Caco-2 (cell line): Measurements from ENCODE around the gene ZNF816. TPM values are rescaled to one million over a fixed set of nuclear protein-coding genes. Genes with fewer than 3 reads are reported as not detected.

Source experiments
- BruUV-seq: library from RNA; stranded (reverse); fragments of 400-500 nt; replicated peaks from 2 replicates; lab custom pipeline; 2021; lab: Mats Ljungman, UMichigan
- CTCF ChIA-PET: fragments of 300-600 bp; sonication (Branson Sonifier 250); formaldehyde crosslinking; loops from one replicate; lab custom pipeline; 2022; ENCODE audit warnings: antibody characterized with exemption; lab: Charles Lee
- POLR2A ChIA-PET: fragments of 300-600 bp; sonication (Branson Sonifier 250); formaldehyde crosslinking; loops from one replicate; lab custom pipeline; 2022; ENCODE audit warnings: antibody characterized with exemption; lab: Charles Lee
- DNase-seq, 2 experiments: peaks; one replicate each; pipeline versions ENCODE4 v3.0.0 to v3.0.0-alpha.2; 2020 to 2022
- H3K27me3 ChIP-seq: replicated peaks from 2 replicates; pipeline ENCODE4 v1.6.0; 2011; ENCODE audit warnings: low read length; ENCODE audit not compliant: control insufficient read depth, insufficient read depth
- H3K36me3 ChIP-seq: 2 replicates; pipeline ENCODE4 v1.5.1; 2011; ENCODE audit warnings: low read length; ENCODE audit not compliant: control insufficient read depth, insufficient read depth
- H3K4me1 ChIP-seq: fragments of 250-450 bp; sonication (Bioruptor Pico); 2 replicates; pipeline ENCODE4 v1.5.1; 2020; ENCODE audit warnings: mild to moderate bottlenecking
- H3K4me3 ChIP-seq: 2 replicates; pipeline ENCODE4 v1.5.1; 2011; ENCODE audit warnings: low read depth, mild to moderate bottlenecking, control low read depth, low read length
- H3K9me3 ChIP-seq: fragments of 250-450 bp; sonication (Bioruptor Pico); 2 replicates; pipeline ENCODE4 v1.5.1; 2020; ENCODE audit warnings: mild to moderate bottlenecking, moderate library complexity
- H3K27ac Mint-ChIP-seq: one replicate; pipeline ENCODE4 v1.8.0; 2022; ENCODE audit warnings: mixed read lengths; ENCODE audit not compliant: unreplicated experiment
- H3K27me3 Mint-ChIP-seq: one replicate; pipeline ENCODE4 v1.8.0; 2022; ENCODE audit warnings: mixed read lengths; ENCODE audit not compliant: insufficient read depth, unreplicated experiment
- H3K36me3 Mint-ChIP-seq: one replicate; pipeline ENCODE4 v1.8.0; 2022; ENCODE audit warnings: mild to moderate bottlenecking, mixed read lengths; ENCODE audit not compliant: insufficient read depth, unreplicated experiment
- H3K4me1 Mint-ChIP-seq: one replicate; pipeline ENCODE4 v1.8.0; 2022; ENCODE audit warnings: low read depth, mixed read lengths; ENCODE audit not compliant: unreplicated experiment
- H3K4me3 Mint-ChIP-seq: one replicate; pipeline ENCODE4 v1.8.0; 2022; ENCODE audit warnings: mild to moderate bottlenecking, moderate library complexity, mixed read lengths; ENCODE audit not compliant: unreplicated experiment
- H3K9me3 Mint-ChIP-seq: one replicate; pipeline ENCODE4 v1.8.0; 2022; ENCODE audit warnings: mixed read lengths; ENCODE audit not compliant: unreplicated experiment
- CTCF ChIP-seq, 2 experiments: fragments of 200-600 bp in 1 of 2; IDR thresholded peaks; 1 replicate in 1 of 2; 2 replicates in 1 of 2; pipeline versions ENCODE4 v1.5.1 to v1.8.0; 2011 to 2022; ENCODE audit warnings: antibody characterized with exemption in 1 of 2, control low read depth in 1 of 2, inconsistent platforms in 1 of 2, low read depth in 1 of 2, low read length in 1 of 2, mild to moderate bottlenecking in 1 of 2, moderate library complexity in 1 of 2; ENCODE audit not compliant: insufficient read depth in 1 of 2, severe bottlenecking in 1 of 2, unreplicated experiment in 1 of 2
- intact Hi-C: fragments of 100-400 bp; cut with micrococcal nuclease; formaldehyde crosslinking; loops from one replicate; pipeline ENCODE4 v1.10.0; 2022; ENCODE audit not compliant: unreplicated experiment
- total RNA-seq: library from RNA; stranded (reverse); gene quantifications from 2 replicates; pipeline ENCODE4 v1.2.3, GENCODE V29; 2022

ZNF816 gene
- total RNA-seq, 1 experiment from 2014 or later = 11.5 TPM

- H3K36me3 ChIP-seq = no peaks in the 10 kb centered on the region
- no peaks in the 10 kb centered on the region for H3K4me1 ChIP-seq
- H3K9me3 ChIP-seq = peaks cover 18% of the 10 kb centered on the region
- Mint-ChIP-seq H3K4me3 (no peak overlapping the region), H3K9me3 (no peaks in the 10 kb centered on the region), H3K27ac (no peak overlapping the region), H3K36me3 (no peaks in the 10 kb centered on the region), H3K27me3 (no peaks in the 10 kb centered on the region), H3K4me1 (no peaks in the 10 kb centered on the region)
- ChIA-PET CTCF (interaction anchor here (0.6 kb wide), 1 partner anchor 100 kb away, joined by 3 read pairs; no protein-coding TSS in a partner anchor), POLR2A (no interaction called here)
- TF ChIP-seq CTCF (IDR thresholded peaks at IDR 0.05; ENCODE audit: insufficient read depth in 1 of 2, low read depth in 1 of 2, low read length in 1 of 2, severe bottlenecking in 1 of 2, unreplicated experiment in 1 of 2) = no peak
- no peak for DNase-seq
- H3K4me3 ChIP-seq = no peak overlapping the region
- H3K27me3 ChIP-seq = no peaks in the 10 kb centered on the region
- intact Hi-C loops = no loop called here
- no TSS peak for BruUV-seq
These were observed 35.3 kb upstream of the ZNF816 start for GRCh38 chr19:52997975-52998374.

GRCh38 chr19:52995711-52996110 is 33.0 kb upstream of the ZNF816 start:
- POLR2A ChIA-PET = no interaction called here
- no TSS peak for BruUV-seq
- peaks cover 14% of the 10 kb centered on the region for H3K9me3 ChIP-seq

GRCh38 chr19:52993342-52994178 is 30.9 kb upstream of the ZNF816 start:
- CTCF ChIA-PET = interaction anchor here (0.7 kb wide), 1 partner anchor 216 kb away, joined by 6 read pairs; no protein-coding TSS in a partner anchor
- no TSS peak for BruUV-seq
- no peaks in the 10 kb centered on the region for H3K27me3 Mint-ChIP-seq

More at GRCh38 chr19:52995711-52996110, 33.0 kb upstream of the ZNF816 start:
- H3K4me3 Mint-ChIP-seq = no peak overlapping the region
- H3K9me3 Mint-ChIP-seq = peaks cover 14% of the 10 kb centered on the region
- Histone ChIP-seq H3K4me3 (no peak overlapping the region), H3K4me1 (no peaks in the 10 kb centered on the region), H3K36me3 (no peaks in the 10 kb centered on the region), H3K27me3 (no peaks in the 10 kb centered on the region)
- no peak for DNase-seq
- H3K36me3 Mint-ChIP-seq = no peaks in the 10 kb centered on the region
- CTCF ChIA-PET = no interaction called here
- H3K27ac Mint-ChIP-seq = no peak overlapping the region
- TF ChIP-seq CTCF (IDR thresholded peaks at IDR 0.05; ENCODE audit: insufficient read depth in 1 of 2, low read depth in 1 of 2, low read length in 1 of 2, severe bottlenecking in 1 of 2, unreplicated experiment in 1 of 2) = no peak
- H3K4me1 Mint-ChIP-seq = no peaks in the 10 kb centered on the region
- no peaks in the 10 kb centered on the region for H3K27me3 Mint-ChIP-seq
- intact Hi-C loops = no loop called here

More at GRCh38 chr19:52993342-52994178, 30.9 kb upstream of the ZNF816 start:
- no peak overlapping the region for H3K4me3 ChIP-seq
- H3K9me3 ChIP-seq = peaks cover 10% of the 10 kb centered on the region; the same call in 1 of the 2 replicates
- no peaks in the 10 kb centered on the region for H3K4me1 Mint-ChIP-seq
- peak overlapping the region; percentile 55 for H3K4me3 Mint-ChIP-seq
- H3K4me1 ChIP-seq = no peaks in the 10 kb centered on the region
- no peaks in the 10 kb centered on the region for H3K36me3 Mint-ChIP-seq
- no peaks in the 10 kb centered on the region for H3K36me3 ChIP-seq
- intact Hi-C loops = no loop called here
- peak; percentile 5 to 57 for TF ChIP-seq CTCF (IDR thresholded peaks at IDR 0.05; ENCODE audit: insufficient read depth in 1 of 2, low read depth in 1 of 2, low read length in 1 of 2, severe bottlenecking in 1 of 2, unreplicated experiment in 1 of 2)
- POLR2A ChIA-PET = no interaction called here
- no peaks in the 10 kb centered on the region for H3K27me3 ChIP-seq
- no peak overlapping the region for H3K27ac Mint-ChIP-seq
- peaks cover 25% of the 10 kb centered on the region for H3K9me3 Mint-ChIP-seq
- peak; percentile 46 to 61 for DNase-seq
